CD4-positive, alpha-beta T cell treated with Interleukin-12 subunit alpha and Interleukin-12 subunit beta, for 1 hour (primary cell): ENCODE results near the gene RASA4.
"Not testable (repeated sequence)": the region's sequence is repeated elsewhere in the genome, so short reads cannot be mapped to it uniquely, and the experiment has no call there.

Source experiments
- DNase-seq: peaks from one replicate; pipeline ENCODE4 v3.0.0-alpha.2; 2020

Gene RASA4

DNA sequence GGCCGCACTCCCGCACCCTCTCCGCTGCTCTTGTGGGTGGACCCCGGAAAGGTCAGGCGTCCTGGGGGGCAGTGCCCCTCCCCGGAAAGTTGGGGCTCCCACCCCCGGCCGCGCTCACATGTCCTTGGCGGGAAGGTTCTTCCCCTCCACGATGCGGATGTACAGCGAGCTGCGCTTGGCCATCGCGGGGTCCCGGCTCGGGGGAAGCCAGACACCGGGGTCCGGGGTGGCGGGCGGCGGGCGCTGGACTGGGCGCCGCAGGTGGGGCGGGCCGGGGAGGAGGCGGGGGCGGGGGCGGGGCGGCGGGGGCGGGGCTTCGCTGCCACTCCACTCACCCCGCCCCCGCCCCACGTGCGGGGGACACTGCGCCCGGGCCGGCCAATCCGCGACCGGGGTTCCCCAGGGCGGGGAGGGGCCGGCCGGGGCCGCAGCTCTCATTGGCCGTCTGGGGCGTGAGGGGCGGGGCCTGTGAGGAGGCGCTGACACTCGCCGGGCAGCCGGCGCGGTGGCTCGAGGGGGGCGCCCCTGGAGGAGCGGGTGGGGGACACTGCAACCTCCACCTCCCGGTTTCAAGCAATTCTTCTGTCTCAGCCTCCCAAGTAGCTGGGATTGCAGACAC, at the start of gene RASA4:
Gene RASA4 (minus strand): TSS at position 250 of the 619 bp plus-strand sequence. CDS start 67 bp downstream, at position 183.
- DNase-seq = peak; percentile 52

DNA sequence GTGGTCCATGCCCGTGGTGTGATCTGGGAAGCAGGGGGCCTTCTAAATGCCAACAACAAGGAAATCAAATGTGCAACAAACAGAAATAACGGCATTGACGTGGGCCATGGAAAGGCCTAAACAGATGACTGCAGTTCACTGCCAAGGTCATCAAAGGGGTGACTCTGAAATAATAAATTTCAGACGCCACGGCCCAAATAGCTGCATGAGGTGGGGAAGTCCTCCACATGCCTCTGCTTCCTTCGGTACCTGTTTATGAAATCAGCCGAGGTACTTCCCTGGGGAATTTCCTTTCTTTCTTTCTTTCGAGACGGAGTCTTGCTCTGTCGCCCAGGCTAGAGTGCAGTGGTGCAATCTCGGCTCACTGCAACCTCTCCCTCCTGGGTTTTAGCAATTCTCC, 48.2 kb upstream of the RASA4 start:
- DNase-seq = not testable (repeated sequence)

DNA sequence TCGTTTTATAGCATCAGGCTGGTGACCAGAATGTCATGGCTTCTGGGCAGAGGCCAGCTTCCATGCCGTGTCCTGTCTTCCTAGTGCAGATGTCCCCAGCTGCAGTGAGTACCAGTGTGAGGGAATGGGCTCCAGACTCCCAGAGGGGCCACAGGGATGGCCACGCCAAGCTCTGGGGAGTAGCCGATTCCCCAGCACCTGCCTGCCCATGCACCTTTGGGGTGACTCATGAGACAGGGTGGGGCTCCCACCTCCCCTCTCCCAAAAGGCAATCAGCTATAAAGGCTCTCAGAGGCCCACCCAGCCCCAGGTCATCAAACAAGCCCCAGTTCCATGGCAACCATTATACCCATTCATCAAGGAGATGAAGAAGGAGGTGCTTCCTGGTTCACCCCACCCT, 33.4 kb upstream of the RASA4 start, which contains the start of gene SPDYE2B:
Gene SPDYE2B (plus strand): TSS at position 396 of the 400 bp plus-strand sequence. CDS start 2,030 bp downstream, outside the sequence.
- DNase-seq = not testable (repeated sequence)

DNA sequence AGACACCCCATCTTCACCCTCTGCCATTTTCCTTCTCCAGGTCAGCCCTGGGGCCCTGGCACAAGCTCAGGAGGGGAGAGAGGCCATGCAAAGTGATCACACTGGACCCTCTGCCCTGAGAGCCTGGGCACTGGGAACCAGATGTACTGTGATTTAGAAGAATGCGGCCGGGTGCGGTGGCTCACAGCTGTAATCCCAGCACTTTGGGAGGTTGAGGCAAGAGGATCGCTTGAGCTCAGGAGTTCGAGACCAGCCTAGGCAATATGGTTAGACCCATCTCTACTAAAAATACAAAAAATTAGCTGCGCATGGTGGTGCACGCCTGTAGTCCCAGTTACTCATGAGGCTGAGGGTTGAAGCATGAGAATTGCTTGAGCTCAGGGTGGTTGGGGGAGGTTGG, 31.3 kb upstream of the RASA4 start:
- DNase-seq = not testable (repeated sequence)

DNA sequence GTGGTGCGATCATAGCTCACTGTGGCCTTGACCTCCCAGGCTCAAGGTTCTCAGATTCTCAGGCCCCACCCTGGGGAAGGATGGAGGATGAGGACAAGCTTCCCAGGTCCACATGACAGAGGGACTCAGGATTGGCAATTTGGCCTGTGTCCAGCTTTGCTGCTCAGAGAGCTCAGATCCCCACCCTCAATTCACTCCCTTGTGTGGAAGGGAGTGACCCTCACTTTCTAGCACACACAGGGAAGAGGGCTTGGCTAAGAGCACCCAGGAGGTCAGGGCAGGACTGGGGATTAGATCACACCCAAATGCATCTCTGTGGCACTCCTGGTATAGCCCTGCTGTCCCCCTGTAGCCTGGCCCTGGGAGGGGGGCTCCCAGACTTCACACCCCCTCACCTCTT, 26.8 kb upstream of the RASA4 start:
- DNase-seq = not testable (repeated sequence)

DNA sequence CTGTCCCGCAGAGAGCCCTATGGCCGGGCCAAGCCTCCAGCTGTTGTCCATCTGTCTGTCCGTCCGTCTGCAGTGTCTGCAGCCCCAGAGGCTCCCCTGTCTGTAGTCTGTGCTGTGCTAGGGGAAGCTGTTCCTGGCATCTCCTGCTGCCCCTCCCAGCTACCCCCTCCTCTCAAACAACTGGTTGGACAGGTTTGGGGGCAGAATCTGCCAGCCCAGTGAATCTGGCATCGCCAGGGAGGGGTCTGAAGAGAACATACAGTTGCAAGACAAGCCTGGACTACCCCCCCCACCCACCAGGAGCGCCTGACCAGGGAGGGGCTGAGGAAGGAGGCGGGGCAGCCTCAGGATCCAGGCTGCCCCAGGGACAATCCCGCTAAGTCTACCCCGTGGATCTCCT, 26.1 kb upstream of the RASA4 start, which contains the start of gene UPK3BL1:
Gene UPK3BL1 (minus strand): TSS at position 101 of the 400 bp plus-strand sequence. CDS start 50 bp downstream, at position 51.
- DNase-seq = not testable (repeated sequence)

DNA sequence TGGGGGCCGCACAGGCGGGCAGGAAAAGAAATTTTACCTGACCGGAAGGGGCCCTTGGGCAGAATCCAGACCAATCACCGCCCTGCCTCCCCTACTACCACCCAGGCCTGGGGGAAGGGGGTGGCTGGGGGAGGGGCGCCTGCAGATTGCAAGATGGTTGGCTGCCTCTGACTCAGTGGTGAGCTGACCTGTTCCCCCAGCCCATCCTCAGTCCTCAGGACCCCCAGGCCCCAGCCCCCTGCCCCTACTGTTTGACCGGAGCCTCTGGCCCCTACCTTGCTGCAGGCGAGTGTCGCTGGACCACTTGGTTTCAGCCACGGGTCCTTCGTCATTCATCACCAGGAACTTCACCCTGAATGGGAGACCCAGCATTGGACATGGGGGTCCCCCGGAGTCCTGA, 22.3 kb upstream of the RASA4 start:
- not testable (repeated sequence) for DNase-seq

DNA sequence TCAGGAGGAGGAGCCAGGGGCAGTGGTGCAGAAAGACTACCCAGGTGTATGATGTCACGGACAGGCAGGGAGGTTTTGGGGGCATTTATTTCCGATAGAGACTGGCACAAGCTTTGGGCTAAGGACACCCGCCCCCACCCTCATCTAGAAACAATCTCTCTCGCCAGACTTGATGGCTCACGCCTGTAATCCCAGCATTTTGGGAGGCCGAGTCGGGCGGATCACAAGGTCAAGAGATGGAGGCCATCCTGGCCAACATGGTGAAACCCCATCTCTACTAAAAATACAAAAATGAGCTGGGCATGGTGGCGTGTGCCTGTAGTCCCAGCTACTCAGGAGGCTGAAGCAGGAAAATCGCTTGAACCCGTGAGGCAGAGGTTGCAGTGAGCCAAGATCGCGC, 20.4 kb upstream of the RASA4 start:
- DNase-seq = not testable (repeated sequence)

DNA sequence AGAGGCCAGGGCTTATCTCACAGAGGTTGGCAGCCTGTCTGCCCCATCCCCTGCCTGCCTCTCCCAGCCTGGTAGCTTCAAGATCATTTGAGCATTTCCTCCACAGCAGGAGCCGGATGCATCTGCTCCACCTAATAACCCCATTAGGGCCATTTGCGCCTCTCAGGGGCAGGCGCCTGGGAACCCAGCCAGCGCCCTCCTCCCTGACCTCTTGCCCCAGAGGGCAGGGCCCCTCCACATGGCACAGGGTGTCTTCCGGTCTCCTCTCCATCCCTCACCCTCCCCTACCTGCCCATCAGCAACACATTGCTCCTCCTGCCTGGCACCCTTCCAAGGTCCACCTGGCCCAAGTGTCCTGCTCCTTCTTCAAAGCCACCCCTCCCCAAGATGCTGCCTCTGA, 18.8 kb upstream of the RASA4 start:
- not testable (repeated sequence) for DNase-seq

DNA sequence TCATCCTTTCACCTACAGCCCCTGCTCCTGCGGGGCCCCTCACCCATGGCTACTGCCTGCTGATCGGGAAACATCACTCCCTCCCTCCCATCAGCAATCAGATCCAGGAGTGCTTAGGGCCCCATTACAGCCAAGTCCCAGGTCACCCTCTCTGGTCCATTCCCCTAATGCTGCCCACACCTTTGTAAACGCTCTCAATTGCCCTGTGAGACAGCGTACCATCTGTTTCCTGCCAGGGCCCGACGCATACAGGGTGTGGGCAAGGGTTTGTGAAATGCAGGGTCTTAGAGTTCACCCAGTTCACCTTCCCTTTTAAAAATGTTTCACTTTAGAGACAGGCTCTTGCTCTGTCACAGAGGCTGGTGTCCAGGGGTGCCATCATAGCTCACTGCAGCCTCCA, 17.7 kb upstream of the RASA4 start:
- not testable (repeated sequence) for DNase-seq

DNA sequence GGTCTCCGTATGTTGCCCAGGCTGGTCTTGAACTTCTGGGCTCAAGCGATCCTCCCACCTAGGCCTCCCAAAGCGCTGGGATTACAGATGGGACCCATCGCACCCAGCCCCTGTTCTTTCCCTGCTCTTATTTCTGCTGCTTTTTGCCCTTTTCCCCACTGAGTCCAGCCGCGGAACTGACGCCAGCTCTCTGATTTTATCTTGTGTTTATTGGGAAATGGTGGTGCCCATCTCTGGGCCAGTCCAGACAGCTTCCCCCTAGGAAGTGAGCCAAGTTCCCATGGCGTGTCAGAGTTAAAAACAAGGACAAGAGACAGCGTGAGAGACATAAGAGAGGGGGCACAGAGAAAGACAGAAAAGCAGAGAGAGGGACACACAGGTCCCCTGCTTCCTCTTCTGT, 14.1 kb upstream of the RASA4 start:
- not testable (repeated sequence) for DNase-seq

DNA sequence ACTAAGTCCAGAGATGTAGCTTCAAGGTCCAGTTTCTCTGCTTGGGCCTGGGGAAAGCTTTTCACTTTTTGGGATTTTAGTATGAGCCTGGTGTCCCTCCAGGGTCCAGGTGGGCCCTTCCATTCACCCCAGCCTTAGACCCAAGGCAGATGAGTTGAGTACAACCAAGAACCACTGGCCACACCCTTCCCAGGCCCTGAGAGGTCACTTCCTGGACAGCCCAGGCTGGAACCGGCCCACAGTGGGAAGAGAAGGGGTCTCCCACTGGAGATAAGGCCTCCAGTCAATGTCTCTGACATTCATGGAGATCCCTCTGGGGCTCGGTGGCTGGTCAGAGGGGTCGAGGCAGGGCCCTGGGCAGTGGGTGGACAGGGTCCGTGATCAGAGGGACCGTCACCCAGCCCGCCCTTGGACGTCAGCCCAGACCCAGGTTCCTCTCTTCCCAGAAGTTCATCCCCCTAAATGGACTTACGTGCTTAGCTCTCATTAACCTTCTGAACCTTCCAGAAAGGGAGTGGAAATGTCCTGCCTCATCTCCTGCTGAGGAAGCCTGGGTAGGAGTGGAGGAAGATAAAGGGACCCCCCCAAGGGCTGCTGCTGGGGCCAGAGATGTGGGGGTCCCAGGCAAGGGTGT, 10.8 kb upstream of the RASA4 start:
- not testable (repeated sequence) for DNase-seq

DNA sequence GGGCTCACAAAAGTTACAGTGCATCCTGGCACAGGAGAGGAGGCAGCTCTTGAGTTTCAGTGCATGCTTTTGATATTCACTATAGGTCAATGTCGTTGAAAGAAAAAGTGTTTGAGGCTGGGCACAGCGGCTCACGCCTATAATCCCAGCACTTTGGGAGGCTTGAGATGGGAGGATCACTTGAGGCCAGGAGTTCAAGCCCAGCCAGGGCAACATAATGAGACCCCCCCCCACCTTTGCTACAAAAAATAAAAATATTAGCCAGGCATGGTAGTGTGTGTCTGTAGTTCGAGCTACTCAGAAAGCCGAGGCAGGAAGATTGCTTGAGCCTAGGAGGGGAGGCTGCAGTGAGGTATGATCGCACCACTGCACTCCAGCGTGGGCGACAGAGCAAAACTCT, 1.6 kb upstream of the RASA4 start:
- DNase-seq = not testable (repeated sequence)

DNA sequence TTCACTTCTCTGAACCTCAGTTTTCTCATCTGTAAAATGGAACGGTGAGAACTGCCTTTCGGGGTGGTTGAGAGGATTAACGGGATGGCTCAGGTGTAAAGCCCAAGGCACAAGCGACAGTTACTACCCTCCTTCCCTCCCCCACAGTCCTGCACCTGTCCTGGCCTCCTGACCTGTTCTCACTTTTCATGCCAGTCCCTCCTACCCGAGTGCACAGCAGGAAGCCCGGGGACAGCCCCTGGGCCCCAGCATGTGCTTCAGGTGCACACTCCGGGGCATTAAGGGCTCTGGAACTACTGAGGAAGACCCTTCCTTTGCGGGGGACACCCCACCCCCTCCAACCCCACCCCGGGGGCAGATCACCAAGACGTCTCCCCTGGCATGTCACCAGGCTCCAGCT, 626 bp downstream of the RASA4 start:
- not testable (repeated sequence) for DNase-seq

DNA sequence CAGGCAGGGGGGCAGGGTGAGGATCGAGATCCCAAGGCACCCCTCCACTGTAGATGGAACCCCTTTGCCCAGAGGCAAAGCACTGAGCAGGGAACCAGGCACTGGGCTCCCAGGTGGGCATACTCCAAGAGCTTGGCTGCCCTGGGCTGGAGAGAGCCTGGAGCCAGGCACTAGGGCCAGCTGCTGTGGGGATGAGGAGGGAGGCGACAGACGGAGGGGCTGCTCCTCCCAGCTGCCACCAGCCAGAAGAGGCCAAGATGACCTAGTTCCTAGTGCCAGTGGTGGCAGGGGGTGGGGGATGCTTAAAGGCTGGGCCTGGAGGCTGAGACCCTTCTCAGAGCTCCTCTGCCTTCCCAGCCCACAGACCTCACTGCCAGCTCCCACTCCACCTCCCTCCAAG, 1.7 kb downstream of the RASA4 start:
- not testable (repeated sequence) for DNase-seq

DNA sequence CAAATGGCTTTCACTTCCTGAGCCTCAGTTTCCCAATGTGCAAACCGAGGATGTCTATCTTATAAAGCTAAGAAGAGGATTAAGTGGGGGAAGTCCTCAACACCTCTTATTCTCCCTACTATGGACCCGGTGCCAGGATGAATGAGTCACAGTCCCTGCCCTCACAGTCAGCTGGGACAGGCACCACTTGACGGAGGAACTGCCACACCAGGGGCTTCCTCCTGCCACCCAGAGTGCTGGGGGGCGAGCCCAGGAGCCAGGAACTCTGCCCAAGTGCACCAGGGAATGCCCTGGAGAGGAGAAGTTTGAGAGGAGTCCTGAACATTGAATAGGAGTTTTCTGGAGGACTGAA, 2.2 kb downstream of the RASA4 start:
- not testable (repeated sequence) for DNase-seq

DNA sequence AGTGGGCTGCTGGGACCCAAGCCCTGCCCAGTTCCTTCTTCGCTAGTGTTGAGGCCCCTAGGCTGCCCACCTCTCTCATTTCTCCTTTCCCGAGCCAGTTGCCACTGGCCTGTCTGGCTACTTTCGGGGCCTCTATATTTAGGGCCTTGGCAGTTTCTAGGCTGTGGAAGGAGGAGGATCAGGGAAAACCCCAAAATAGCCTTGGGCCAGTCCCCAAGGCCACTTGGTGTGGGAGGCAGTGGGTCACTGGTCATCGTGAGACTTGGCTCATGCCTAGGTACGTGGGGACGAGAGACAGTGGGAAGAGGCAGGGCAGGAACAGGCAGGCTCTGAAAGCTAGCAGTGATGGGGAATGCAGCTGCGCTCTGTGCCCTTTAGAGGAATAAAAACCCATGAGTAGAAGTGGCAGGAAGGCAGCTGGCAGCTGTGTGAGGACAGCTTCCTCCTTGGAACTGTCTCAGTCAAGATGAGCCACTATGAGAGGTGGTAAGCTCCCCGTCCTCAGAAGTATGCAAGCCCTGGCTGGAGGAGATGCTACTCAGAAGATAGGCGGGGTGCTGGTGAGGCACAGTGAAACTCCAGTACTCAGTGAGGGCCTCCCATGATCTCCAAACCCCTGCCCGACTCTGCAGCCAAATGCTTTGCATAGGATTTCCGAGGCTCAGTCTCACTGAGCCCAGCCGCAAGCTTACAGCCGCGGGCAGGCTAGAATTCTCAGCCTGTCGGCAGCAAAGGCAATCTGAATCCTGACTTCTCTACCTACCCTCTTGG, 2.8 kb downstream of the RASA4 start:
- DNase-seq = not testable (repeated sequence)

DNA sequence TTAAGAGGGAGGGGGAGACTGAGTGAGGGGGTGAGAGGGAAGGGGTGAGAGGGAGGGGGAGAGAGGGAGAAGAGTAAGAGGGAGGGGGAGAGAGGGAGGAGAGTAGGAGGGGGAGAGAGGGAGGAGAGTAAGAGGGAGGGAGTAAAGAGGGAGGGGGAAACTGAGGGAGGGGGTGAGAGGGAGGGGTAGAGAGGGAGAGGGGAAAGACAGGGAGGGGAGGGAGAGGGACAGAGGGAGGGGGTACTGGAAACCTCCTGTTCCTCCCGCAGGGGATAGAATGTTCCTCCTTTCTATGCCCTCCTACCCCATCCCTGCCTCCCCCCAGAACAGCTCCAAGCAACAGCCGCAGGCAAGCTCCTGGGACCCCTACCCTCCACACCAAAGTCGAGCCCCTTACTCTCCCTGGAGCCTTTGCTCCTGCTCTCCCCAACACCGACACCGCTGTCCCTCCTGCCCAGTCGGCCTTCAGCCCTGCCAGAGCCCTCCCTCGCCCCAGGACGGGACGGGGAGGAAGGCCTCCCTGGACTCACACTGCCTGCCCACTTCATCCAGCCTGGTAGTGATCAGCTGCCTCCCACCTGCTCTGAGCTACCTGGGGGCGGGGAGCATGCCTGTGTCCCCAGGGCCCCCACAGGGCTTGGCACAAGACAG, 4.8 kb downstream of the RASA4 start:
- DNase-seq = not testable (repeated sequence)

DNA sequence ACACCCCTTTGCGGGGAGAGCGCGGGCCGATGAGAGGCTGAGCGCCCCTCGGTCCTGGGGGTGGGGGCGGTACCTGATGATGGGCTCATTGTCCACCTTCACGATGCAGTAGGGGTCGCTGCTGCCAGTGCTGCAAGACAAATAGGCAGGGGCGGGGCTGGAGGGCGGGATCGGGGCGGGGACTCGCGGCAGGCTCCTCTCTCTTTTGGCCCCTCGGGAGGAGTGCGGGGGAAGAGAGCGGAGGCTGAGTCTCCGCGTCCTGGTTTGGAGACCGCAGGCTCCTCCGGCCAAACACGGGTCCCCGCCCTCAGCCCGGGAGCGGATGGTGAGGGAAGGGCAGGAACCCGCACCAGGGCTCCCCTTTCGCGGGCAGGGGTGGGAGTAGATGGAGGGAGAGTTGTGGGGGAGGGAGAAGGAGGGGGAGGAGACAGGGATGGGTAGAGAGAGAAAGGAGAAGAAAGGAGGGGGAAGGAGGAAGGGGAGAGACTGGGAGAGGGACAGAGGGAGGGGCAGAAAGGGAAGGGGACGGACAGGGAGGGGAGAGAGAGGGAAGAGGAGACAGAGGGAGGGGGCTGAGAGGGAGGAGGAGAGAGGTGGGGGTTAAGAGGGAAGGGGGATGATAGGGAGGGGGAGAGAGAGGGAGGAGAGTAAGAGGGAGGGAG, 5.4 kb downstream of the RASA4 start:
- DNase-seq = not testable (repeated sequence)

DNA sequence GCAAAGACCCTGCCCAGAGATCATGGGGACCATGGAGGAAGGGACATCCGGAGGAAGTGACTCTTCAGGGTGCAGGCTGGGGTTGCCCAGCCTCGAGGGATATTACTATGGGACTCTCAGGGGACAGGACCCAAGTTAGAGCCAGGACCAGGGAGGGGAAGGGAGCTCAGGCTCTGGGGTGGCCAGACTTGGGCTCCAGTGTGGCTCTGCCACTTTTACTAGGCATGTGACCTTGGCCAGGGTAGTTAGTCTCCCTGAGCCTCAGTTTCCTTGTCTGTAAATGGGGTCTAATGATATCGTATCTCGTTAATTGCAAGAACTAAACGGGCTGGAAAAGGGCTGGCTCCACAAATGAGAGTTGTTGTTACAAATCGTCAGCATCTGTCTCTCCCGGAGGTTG, 6.1 kb downstream of the RASA4 start:
- DNase-seq = not testable (repeated sequence)

DNA sequence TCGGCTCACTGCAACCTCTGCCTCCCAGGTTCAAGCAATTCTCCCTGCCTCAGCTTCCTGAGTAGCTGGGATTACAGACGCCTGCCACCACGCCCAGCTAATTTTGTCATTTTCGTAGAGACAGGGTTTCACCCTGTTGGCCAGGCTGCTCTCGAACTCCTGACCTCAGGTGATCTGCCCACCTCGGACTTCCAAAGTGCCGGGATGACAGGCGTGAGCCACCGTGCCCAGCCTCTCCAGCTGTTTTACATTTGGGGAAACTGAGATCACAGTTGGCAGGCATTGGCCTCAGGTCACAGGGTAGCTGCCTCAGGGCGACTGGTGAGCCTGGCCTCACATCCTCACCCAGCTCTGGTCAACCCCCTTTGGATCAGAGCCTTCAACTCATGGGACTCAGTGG, 6.8 kb downstream of the RASA4 start:
- not testable (repeated sequence) for DNase-seq

DNA sequence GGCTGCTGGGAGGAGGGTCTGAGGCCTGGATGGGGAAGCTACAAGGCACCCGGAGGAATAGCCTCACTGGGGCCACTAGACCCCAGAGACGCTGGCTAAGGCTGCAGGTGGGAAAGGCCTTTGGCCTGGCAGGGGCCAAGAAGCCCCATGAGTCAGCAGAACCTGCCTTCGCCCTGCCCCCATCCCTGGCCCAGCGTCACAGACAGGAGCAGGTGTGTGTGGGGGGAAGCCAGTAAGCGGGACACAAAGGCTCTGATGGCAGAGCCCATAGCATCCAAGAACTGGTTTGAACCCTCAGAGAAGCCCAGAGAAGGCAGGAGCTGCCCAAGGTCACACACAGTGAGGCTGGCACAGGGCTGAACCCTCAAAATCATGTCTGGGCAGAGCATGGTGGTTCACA, 9.7 kb downstream of the RASA4 start:
- DNase-seq = not testable (repeated sequence)
